Esophagus (tissue), 2 donors: Measurements from ENCODE around the gene MTMR3. TPM values are rescaled to one million over a fixed set of nuclear protein-coding genes. Genes with fewer than 3 reads are reported as not detected.

Experiments
- H3K27ac ChIP-seq, 2 donors: one replicate each; pipeline ENCODE4 v1.5.1; 2013; ENCODE audit warnings: low read depth in 2 of 2, mild to moderate bottlenecking in 2 of 2, inconsistent platforms in 1 of 2, low read length in 1 of 2, moderate library complexity in 1 of 2
- H3K27me3 ChIP-seq, 2 donors: one replicate each; pipeline ENCODE4 v1.6.1; 2013; ENCODE audit warnings: low read length in 2 of 2, control low read depth in 1 of 2, mild to moderate bottlenecking in 1 of 2; ENCODE audit not compliant: insufficient read depth in 2 of 2, control insufficient read depth in 1 of 2
- H3K36me3 ChIP-seq, 2 donors: one replicate each; pipeline ENCODE4 v1.6.1; 2013; ENCODE audit warnings: low read length in 1 of 2; ENCODE audit not compliant: control insufficient read depth in 2 of 2, insufficient read depth in 2 of 2
- H3K4me1 ChIP-seq, 2 donors: one replicate each; pipeline ENCODE4 v1.6.1; 2013; ENCODE audit warnings: low read length in 1 of 2; ENCODE audit not compliant: control insufficient read depth in 2 of 2, insufficient read depth in 2 of 2
- H3K4me3 ChIP-seq, 2 donors: one replicate each; pipeline ENCODE4 v1.5.1; 2013; ENCODE audit warnings: low read length in 2 of 2, mild to moderate bottlenecking in 2 of 2, low read depth in 1 of 2, moderate library complexity in 1 of 2
- H3K9me3 ChIP-seq, 2 donors: one replicate each; pipeline ENCODE4 v1.6.1; 2013; ENCODE audit warnings: mild to moderate bottlenecking in 2 of 2, low read depth in 1 of 2, low read length in 1 of 2, moderate library complexity in 1 of 2; ENCODE audit not compliant: control insufficient read depth in 2 of 2, insufficient read depth in 1 of 2
- whole genome bisulfite sequencing, 2 donors: extraction: QIAGEN DNeasy Blood & Tissue Kit; methylation state at CpG; one replicate each; pipeline ENCODE4 v1.1.7; 2013; 5-methylcytosine and 5-hydroxymethylcytosine counted together
- polyA plus RNA-seq, 2 donors: library from polyadenylated mRNA; stranded (reverse); fragments of 200-250 nt; gene quantifications; one replicate each; pipeline ENCODE4 v1.2.3, GENCODE V29; 2013
- donor health status: healthy with polysubstance abuse.
- donor health status: Bipolar disorder and iron deficiency.

MTMR3 gene
- polyA plus RNA-seq, 2 donors: 15.3 to 28.3 TPM

GRCh38 chr22:29932136-29932535 lies 49.2 kb downstream of the MTMR3 start:
- 71 to 75% methylated on average over 2 of the region's 2 CpGs for WGBS, 2 donors
- H3K36me3 ChIP-seq: no peaks in the 10 kb centered on the region
- peaks cover 0 to 2% of the 10 kb centered on the region in 2 donors for H3K4me1 ChIP-seq
- no peaks in the 10 kb centered on the region for H3K9me3 ChIP-seq
- H3K27ac ChIP-seq: no peak overlapping the region
- H3K27me3 ChIP-seq: no peaks in the 10 kb centered on the region
- H3K4me3 ChIP-seq: no peak overlapping the region

GRCh38 chr22:29933619-29934018 lies 50.6 kb downstream of the MTMR3 start:
- Histone ChIP-seq H3K36me3 (no peaks in the 10 kb centered on the region), H3K27ac (no peak overlapping the region), H3K9me3 (no peaks in the 10 kb centered on the region), H3K4me1 (peaks cover 0 to 2% of the 10 kb centered on the region in 2 donors), H3K4me3 (no peak overlapping the region), H3K27me3 (no peaks in the 10 kb centered on the region)
- 91 to 98% methylated on average over 1 of the region's 1 CpG for WGBS, 2 donors

GRCh38 chr22:29934596-29934995 lies 51.6 kb downstream of the MTMR3 start:
- peaks cover 0 to 2% of the 10 kb centered on the region in 2 donors for H3K4me1 ChIP-seq
- WGBS, 2 donors: 83 to 97% methylated on average over 2 of the region's 2 CpGs
- H3K4me3 ChIP-seq: no peak overlapping the region
- H3K36me3 ChIP-seq: no peaks in the 10 kb centered on the region
- no peak overlapping the region for H3K27ac ChIP-seq
- no peaks in the 10 kb centered on the region for H3K9me3 ChIP-seq
- no peaks in the 10 kb centered on the region for H3K27me3 ChIP-seq

GRCh38 chr22:29936186-29936585 lies 53.2 kb downstream of the MTMR3 start:
- no peaks in the 10 kb centered on the region for H3K27me3 ChIP-seq

GRCh38 chr22:29937940-29938693 lies 55.1 kb downstream of the MTMR3 start:
- no peaks in the 10 kb centered on the region for H3K36me3 ChIP-seq
- WGBS, 2 donors: 88 to 89% methylated on average over 7 of the region's 7 CpGs
- H3K4me1 ChIP-seq: peaks cover 0 to 2% of the 10 kb centered on the region in 2 donors
- no peak overlapping the region for H3K27ac ChIP-seq
- H3K9me3 ChIP-seq: no peaks in the 10 kb centered on the region
- H3K27me3 ChIP-seq: no peaks in the 10 kb centered on the region
- no peak overlapping the region for H3K4me3 ChIP-seq

More at GRCh38 chr22:29936186-29936585, 53.2 kb downstream of the MTMR3 start:
- Histone ChIP-seq H3K4me3 (no peak overlapping the region), H3K36me3 (no peaks in the 10 kb centered on the region), H3K4me1 (peaks cover 0 to 2% of the 10 kb centered on the region in 2 donors), H3K9me3 (no peaks in the 10 kb centered on the region), H3K27ac (no peak overlapping the region)
- 31% methylated on average over 1 of the region's 1 CpG for WGBS, 2 donors

GRCh38 chr22:29940526-29940925 lies 57.6 kb downstream of the MTMR3 start:
- Histone ChIP-seq H3K27ac (no peak overlapping the region), H3K27me3 (no peaks in the 10 kb centered on the region), H3K4me1 (peaks cover 0 to 2% of the 10 kb centered on the region in 2 donors), H3K9me3 (no peaks in the 10 kb centered on the region), H3K4me3 (no peak overlapping the region), H3K36me3 (no peaks in the 10 kb centered on the region)
- 67 to 71% methylated on average over 2 of the region's 2 CpGs for WGBS, 2 donors

- peaks cover 0 to 6% of the 10 kb centered on the region in 2 donors for H3K4me1 ChIP-seq
- no peaks in the 10 kb centered on the region for H3K27me3 ChIP-seq
- H3K9me3 ChIP-seq: no peaks in the 10 kb centered on the region
- no peak overlapping the region for H3K4me3 ChIP-seq
- no peak overlapping the region for H3K27ac ChIP-seq
- no peaks in the 10 kb centered on the region for H3K36me3 ChIP-seq
- WGBS, 2 donors: 84 to 89% methylated on average over 2 of the region's 2 CpGs
These were observed 61.4 kb downstream of the MTMR3 start for GRCh38 chr22:29944339-29944738.

- H3K4me3 ChIP-seq: no peak overlapping the region
- no peaks in the 10 kb centered on the region for H3K36me3 ChIP-seq
- H3K27ac ChIP-seq: no peak overlapping the region
- H3K4me1 ChIP-seq: peaks cover 0 to 4% of the 10 kb centered on the region in 2 donors
- H3K27me3 ChIP-seq: no peaks in the 10 kb centered on the region
- WGBS, 2 donors: 66 to 75% methylated on average over 3 of the region's 3 CpGs
- no peaks in the 10 kb centered on the region for H3K9me3 ChIP-seq
These were observed 62.5 kb downstream of the MTMR3 start for GRCh38 chr22:29945435-29945834.

GRCh38 chr22:29946220-29946619 lies 63.2 kb downstream of the MTMR3 start:
- 53 to 71% methylated on average over 2 of the region's 2 CpGs for WGBS, 2 donors
- Histone ChIP-seq H3K36me3 (no peaks in the 10 kb centered on the region), H3K27me3 (no peaks in the 10 kb centered on the region), H3K4me3 (no peak overlapping the region), H3K9me3 (no peaks in the 10 kb centered on the region), H3K4me1 (peaks cover 0 to 4% of the 10 kb centered on the region in 2 donors), H3K27ac (no peak overlapping the region)
